Ovary (tissue), 3 donors: ENCODE measurements around the gene PLPPR3.

Experiments
- CTCF ChIP-seq, 3 donors: fragments of 450-650 bp in 2 of 3; fragments of 200-600 bp in 1 of 3; IDR thresholded peaks; one replicate each; pipeline versions ENCODE4 v1.5.1 to v1.8.0; 2016 to 2022; ENCODE audit warnings: antibody characterized with exemption in 3 of 3, mild to moderate bottlenecking in 1 of 3
- EP300 ChIP-seq: sonication (generic); formaldehyde crosslinking; IDR thresholded peaks from one replicate; pipeline ENCODE4 v1.6.1; 2017; ENCODE audit warnings: antibody characterized with exemption
- POLR2A ChIP-seq: fragments of 450-650 bp; IDR thresholded peaks from one replicate; pipeline ENCODE4 v1.6.1; 2017; ENCODE audit warnings: antibody characterized with exemption, mild to moderate bottlenecking, moderate library complexity
- donor health status: DM: no; HTN: no; CAD: no.

GRCh38 chr19:861141-861755 lies 39.5 kb upstream of the PLPPR3 start:
- TF ChIP-seq POLR2A: no peak
- no peak for TF ChIP-seq CTCF (IDR thresholded peaks at IDR 0.05)
- TF ChIP-seq EP300: no peak
